GM12865 (cell line): ENCODE results near the gene CDON.

ENCODE experiments used
- DNase-seq: peaks from one replicate; pipeline ENCODE4 v3.0.0; 2010; ENCODE audit warnings: low read depth
- H3K4me3 ChIP-seq: 2 replicates; pipeline ENCODE4 v1.5.1; 2011; ENCODE audit warnings: mild to moderate bottlenecking, low read depth, low read length, control low read depth
- CTCF ChIP-seq: IDR thresholded peaks from 2 replicates; pipeline ENCODE4 v1.5.1; 2011; ENCODE audit warnings: low read length, control low read depth, low read depth, inconsistent platforms; ENCODE audit not compliant: insufficient read depth; ENCODE audit errors: missing control alignments

Gene CDON

GRCh38 chr11:125933030-125933813, 129.4 kb downstream of the CDON start:
- no peak for TF ChIP-seq CTCF
- no peak overlapping the region for H3K4me3 ChIP-seq
- peak; percentile 28 for DNase-seq

GRCh38 chr11:125932301-125932700, 130.4 kb downstream of the CDON start:
- TF ChIP-seq CTCF, result no peak
- no peak overlapping the region for H3K4me3 ChIP-seq
- DNase-seq, result no peak

GRCh38 chr11:125931668-125932067, 131.0 kb downstream of the CDON start:
- no peak for TF ChIP-seq CTCF

GRCh38 chr11:125931116-125931515, 131.6 kb downstream of the CDON start:
- no peak for TF ChIP-seq CTCF
- no peak overlapping the region for H3K4me3 ChIP-seq
- no peak for DNase-seq

More at GRCh38 chr11:125931668-125932067, 131.0 kb downstream of the CDON start:
- no peak for DNase-seq
- no peak overlapping the region for H3K4me3 ChIP-seq

GRCh38 chr11:125930076-125930450, 132.6 kb downstream of the CDON start:
- no peak for DNase-seq
- TF ChIP-seq CTCF, result no peak

GRCh38 chr11:125929445-125930075, 133.1 kb downstream of the CDON start:
- no peak overlapping the region for H3K4me3 ChIP-seq
- no peak for TF ChIP-seq CTCF
- no peak for DNase-seq

More at GRCh38 chr11:125930076-125930450, 132.6 kb downstream of the CDON start:
- H3K4me3 ChIP-seq, result no peak overlapping the region
